Vagina (tissue), 2 donors: Measurements from ENCODE around the gene MST1R. TPM values are rescaled to one million over a fixed set of nuclear protein-coding genes. Genes with fewer than 3 reads are reported as not detected.

Source experiments
- DNase-seq, 2 donors: peaks; one replicate each; pipeline ENCODE4 v3.0.0-alpha.2; 2017; ENCODE audit errors: extremely low spot score in 2 of 2
- H3K27ac ChIP-seq: fragments of 200-600 bp; sonication (generic); one replicate; pipeline ENCODE4 v1.5.1; 2019
- H3K27me3 ChIP-seq: fragments of 200-600 bp; sonication (generic); one replicate; pipeline ENCODE4 v1.5.1; 2019
- H3K36me3 ChIP-seq, 2 donors: fragments of 200-600 bp; sonication (generic); one replicate each; pipeline ENCODE4 v1.5.1; 2017 to 2019
- H3K4me1 ChIP-seq: fragments of 200-600 bp; sonication (generic); one replicate; pipeline ENCODE4 v1.5.1; 2019
- H3K4me3 ChIP-seq, 2 donors: fragments of 200-600 bp; sonication (generic); 1 replicate in 1 of 2; 2 replicates in 1 of 2; pipeline ENCODE4 v1.5.1; 2016 to 2019
- H3K9me3 ChIP-seq: fragments of 200-600 bp; sonication (generic); one replicate; pipeline ENCODE4 v1.5.1; 2019
- POLR2A ChIP-seq, 2 donors: fragments of 450-650 bp; IDR thresholded peaks; one replicate each; pipeline ENCODE4 v1.6.1; 2017; ENCODE audit warnings: antibody characterized with exemption in 2 of 2, mild to moderate bottlenecking in 2 of 2, moderate library complexity in 2 of 2
- POLR2AphosphoS5 ChIP-seq, 2 donors: sonication (generic); formaldehyde crosslinking; IDR thresholded peaks; one replicate each; pipeline ENCODE4 v1.9.0; 2017; ENCODE audit warnings: antibody characterized with exemption in 2 of 2, mild to moderate bottlenecking in 2 of 2, low read depth in 1 of 2; ENCODE audit not compliant: insufficient read depth in 1 of 2
- intact Hi-C: fragments of 100-400 bp; cut with DNase I; formaldehyde crosslinking; loops from one replicate; pipeline ENCODE4 v1.15.1; 2023
- total RNA-seq: library from RNA; depleted of rRNA; stranded (reverse); fragments of >200 nt; gene quantifications from one replicate; pipeline ENCODE4 v1.2.3, GENCODE V29; 2016
- TF ChIP-seq, protein P1 (sequence below), 3 experiments: fragments of 450-650 bp in 2 of 3; fragments of 200-600 bp in 1 of 3; sonication (generic) in 1 of 3; IDR thresholded peaks; one replicate each; pipeline ENCODE4 v1.5.1; 2017 to 2019; ENCODE audit warnings: antibody characterized with exemption in 3 of 3, mild to moderate bottlenecking in 2 of 3, moderate library complexity in 2 of 3

The MST1R gene
- total RNA-seq, 1 donor from 2014 or later: 38.1 TPM

DNA sequence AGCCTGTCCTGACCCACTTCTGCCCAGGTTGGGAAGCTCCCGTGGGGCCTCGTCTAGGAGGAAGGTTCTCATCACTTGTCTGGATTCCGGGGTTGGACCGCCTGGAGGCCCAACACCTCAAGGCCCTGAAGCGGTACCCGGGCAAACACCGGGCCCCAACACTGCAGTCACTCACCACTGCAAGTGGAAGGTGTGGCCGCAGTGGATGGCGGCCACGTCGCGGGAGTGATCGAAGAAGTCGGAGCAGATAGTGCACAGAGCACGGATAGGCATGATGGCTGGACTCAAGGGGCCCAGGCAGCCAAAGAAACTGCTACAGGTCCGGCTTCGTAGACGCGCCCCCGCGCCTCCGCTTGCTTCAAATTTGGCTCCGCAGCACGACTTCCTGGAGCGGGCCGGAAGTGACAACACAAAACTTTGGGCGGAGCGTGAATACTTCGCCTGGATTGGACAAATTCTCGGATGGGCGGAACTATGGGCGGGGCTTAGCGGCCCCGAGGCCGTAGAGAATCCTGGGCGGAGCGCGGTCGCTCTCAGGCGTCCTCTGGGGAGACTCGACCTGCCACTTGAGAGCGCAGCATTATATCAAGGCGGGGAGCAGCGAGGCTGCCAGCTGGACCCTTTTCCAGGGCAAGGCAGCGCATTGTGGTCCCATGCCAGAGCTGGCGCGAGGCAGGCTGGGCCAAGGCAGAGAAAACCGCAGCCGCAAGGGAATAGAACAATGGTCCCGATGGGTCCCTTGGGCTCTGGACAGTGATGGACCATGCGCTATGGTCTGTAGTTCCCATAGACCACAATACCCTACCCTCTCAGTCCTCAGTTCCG lies 47.3 kb downstream of the MST1R start, which contains the start of gene TRAIP:
TRAIP (minus strand) TSS at position 384 of the 825 bp plus-strand sequence; CDS start at position 273, 111 bp downstream.
- TF ChIP-seq POLR2AphosphoS5 (IDR thresholded peaks at IDR 0.05; ENCODE audit: insufficient read depth in 1 of 2, low read depth in 1 of 2) (peak; percentile 85 to 96), POLR2A (IDR thresholded peaks at IDR 0.05) (no peak)
- TF ChIP-seq, protein P1, sequence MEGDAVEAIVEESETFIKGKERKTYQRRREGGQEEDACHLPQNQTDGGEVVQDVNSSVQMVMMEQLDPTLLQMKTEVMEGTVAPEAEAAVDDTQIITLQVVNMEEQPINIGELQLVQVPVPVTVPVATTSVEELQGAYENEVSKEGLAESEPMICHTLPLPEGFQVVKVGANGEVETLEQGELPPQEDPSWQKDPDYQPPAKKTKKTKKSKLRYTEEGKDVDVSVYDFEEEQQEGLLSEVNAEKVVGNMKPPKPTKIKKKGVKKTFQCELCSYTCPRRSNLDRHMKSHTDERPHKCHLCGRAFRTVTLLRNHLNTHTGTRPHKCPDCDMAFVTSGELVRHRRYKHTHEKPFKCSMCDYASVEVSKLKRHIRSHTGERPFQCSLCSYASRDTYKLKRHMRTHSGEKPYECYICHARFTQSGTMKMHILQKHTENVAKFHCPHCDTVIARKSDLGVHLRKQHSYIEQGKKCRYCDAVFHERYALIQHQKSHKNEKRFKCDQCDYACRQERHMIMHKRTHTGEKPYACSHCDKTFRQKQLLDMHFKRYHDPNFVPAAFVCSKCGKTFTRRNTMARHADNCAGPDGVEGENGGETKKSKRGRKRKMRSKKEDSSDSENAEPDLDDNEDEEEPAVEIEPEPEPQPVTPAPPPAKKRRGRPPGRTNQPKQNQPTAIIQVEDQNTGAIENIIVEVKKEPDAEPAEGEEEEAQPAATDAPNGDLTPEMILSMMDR (IDR thresholded peaks at IDR 0.05): no peak
- intact Hi-C loops: no loop called here
- peak within 1 kb of the TSS; percentile 58 for H3K27ac ChIP-seq
- no peaks in the 10 kb centered on the region for H3K36me3 ChIP-seq
- H3K4me3 ChIP-seq: peak within 1 kb of the TSS; percentile 56 to 78
- H3K4me1 ChIP-seq: peaks cover 15% of the 10 kb centered on the region
- H3K27me3 ChIP-seq: no peaks in the 10 kb centered on the region
- DNase-seq: peak in 1 of 2 donors; percentile 91
- H3K9me3 ChIP-seq: no peaks in the 10 kb centered on the region

DNA sequence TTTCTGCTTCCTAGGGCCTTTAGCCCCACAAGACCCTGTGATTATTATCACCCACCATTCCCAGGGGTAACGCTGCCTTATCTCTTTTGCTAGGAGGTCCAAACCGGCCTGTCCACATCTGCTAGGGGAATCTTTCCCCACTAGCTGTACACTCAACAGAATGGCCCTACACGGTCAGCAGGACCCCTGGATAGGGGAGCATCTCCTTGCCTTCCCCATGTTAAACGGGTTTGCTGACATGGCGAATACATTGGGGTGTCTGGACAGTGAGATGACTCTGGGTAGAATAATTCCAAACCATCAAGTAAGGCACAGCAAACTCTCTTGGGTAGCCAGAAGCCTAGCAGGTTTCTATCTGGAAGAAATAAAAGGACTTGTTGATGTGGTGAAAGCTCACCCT lies 48.0 kb downstream of the MST1R start:
- no peaks in the 10 kb centered on the region for H3K36me3 ChIP-seq
- no peaks in the 10 kb centered on the region for H3K27me3 ChIP-seq
- H3K27ac ChIP-seq: no peak overlapping the region
- DNase-seq: no peak
- H3K9me3 ChIP-seq: no peaks in the 10 kb centered on the region
- peak overlapping the region; percentile 56 to 78 for H3K4me3 ChIP-seq
- TF ChIP-seq POLR2AphosphoS5 (IDR thresholded peaks at IDR 0.05; ENCODE audit: insufficient read depth in 1 of 2, low read depth in 1 of 2): no peak
- TF ChIP-seq POLR2A (IDR thresholded peaks at IDR 0.05): no peak
- TF ChIP-seq, protein P1 (IDR thresholded peaks at IDR 0.05): no peak
- H3K4me1 ChIP-seq: peaks cover 15% of the 10 kb centered on the region
- intact Hi-C loops: no loop called here

DNA sequence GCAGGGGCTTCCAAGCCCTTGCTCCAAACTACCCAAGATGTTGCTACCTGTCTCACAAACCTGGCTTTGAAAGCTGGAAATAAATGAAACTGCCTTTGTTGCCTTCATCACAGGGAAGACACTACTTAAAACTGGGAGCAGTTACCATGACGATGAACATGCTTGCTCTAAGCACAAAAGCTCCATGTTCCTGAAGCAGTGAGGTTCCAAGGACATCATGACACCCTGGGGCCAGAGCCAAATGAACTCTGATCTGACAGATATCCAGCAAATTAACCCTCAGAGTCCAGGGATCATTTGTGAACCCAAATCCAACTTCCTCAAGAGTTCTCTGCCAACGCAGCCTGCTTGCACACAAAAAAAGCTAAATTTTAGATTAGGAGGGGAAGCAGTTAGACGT lies 58.0 kb downstream of the MST1R start:
- TF ChIP-seq, protein P1 (IDR thresholded peaks at IDR 0.05): no peak
- TF ChIP-seq POLR2AphosphoS5 (IDR thresholded peaks at IDR 0.05; ENCODE audit: insufficient read depth in 1 of 2, low read depth in 1 of 2) (no peak), POLR2A (IDR thresholded peaks at IDR 0.05) (no peak)
- Histone ChIP-seq H3K27ac (no peak overlapping the region), H3K9me3 (no peaks in the 10 kb centered on the region), H3K27me3 (no peaks in the 10 kb centered on the region), H3K36me3 (no peaks in the 10 kb centered on the region), H3K4me1 (no peaks in the 10 kb centered on the region), H3K4me3 (no peak overlapping the region)
- intact Hi-C loops: loop anchor here (10.0 kb wide), 1 partner anchor 121 kb away; the partner anchor contains the start of gene GMPPB
- no peak for DNase-seq

DNA sequence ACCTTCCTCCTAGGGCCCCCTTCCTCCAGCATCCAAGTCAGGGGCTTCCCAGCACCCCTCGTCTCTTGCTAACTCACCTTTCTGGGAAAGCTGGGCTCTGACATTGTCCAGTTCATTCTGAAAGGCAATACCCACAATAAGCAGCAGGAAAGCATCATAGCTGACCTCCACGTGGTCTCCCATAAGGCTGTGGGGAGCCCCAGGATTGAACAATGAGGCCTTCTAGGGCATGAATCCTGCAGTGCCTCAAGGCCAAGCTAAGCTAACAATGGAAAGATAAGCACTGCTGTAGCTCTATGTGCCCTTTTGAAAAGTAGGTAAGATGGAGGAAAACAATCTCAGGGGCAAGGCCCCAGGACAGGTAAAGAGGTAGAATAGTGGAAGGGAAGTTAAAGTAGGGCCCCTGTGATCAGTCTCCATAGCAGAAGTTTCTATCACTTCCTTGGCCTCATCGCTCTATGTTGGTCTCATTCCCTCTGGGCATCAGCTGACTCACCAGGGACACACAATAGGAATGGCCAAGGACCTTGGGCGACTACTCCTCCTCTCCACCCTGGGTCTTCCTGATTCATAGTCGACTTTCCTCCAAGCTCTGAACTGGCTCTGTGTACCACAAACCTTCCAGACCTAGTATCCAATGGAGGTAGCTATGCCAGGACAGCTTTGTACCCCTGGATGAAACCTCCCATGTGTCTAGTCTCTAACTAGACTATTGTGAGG lies 59.0 kb downstream of the MST1R start:
- H3K9me3 ChIP-seq: no peaks in the 10 kb centered on the region
- DNase-seq: no peak
- TF ChIP-seq POLR2A (IDR thresholded peaks at IDR 0.05) (no peak), POLR2AphosphoS5 (IDR thresholded peaks at IDR 0.05; ENCODE audit: insufficient read depth in 1 of 2, low read depth in 1 of 2) (no peak)
- TF ChIP-seq, protein P1 (IDR thresholded peaks at IDR 0.05): no peak
- intact Hi-C loops: loop anchor here (5.0 to 10.0 kb wide), 2 partner anchors 42 to 120 kb away; partner anchors contain the start of genes GMPPB and INKA1
- H3K4me3 ChIP-seq: no peak overlapping the region
- peaks cover 2% of the 10 kb centered on the region for H3K4me1 ChIP-seq
- H3K27me3 ChIP-seq: no peaks in the 10 kb centered on the region
- H3K27ac ChIP-seq: no peak overlapping the region
- no peaks in the 10 kb centered on the region for H3K36me3 ChIP-seq
